Pancreas (tissue), 10 donors: Measurements from ENCODE around the gene CHRNA1. TPM values are rescaled to one million over a fixed set of nuclear protein-coding genes. Genes with fewer than 3 reads are reported as not detected.

Source experiments
- ATAC-seq, 4 donors: fragments of 200-7000 bp; cut with Tn5 transposase; one replicate each; pipeline versions ENCODE4 v1.8.0 to v1.9.1; 2020; ENCODE audit warnings: mild to moderate bottlenecking in 4 of 4, moderate library complexity in 4 of 4
- DNase-seq, 6 donors: peaks; one replicate each; pipeline ENCODE4 v3.0.0-alpha.2; 2020
- FAIRE-seq: peaks from 2 replicates; lab custom pipeline; 2012; peaks lifted over from hg19 to GRCh38; lab: Jason Lieb, UNC
- H3K27ac ChIP-seq, 4 donors: fragments of 200-600 bp; sonication (generic); 1 replicate in 3 of 4; 2 replicates in 1 of 4; pipeline versions ENCODE4 v1.5.0 to v1.8.0; 2020
- H3K27me3 ChIP-seq, 4 donors: fragments of 200-600 bp; one replicate each; pipeline ENCODE4 v1.8.0; 2021
- H3K36me3 ChIP-seq, 3 donors: fragments of 200-600 bp; sonication (generic) in 1 of 3; one replicate each; pipeline versions ENCODE4 v1.5.0 to v1.8.0; 2020 to 2021
- H3K4me1 ChIP-seq, 3 donors: fragments of 200-600 bp; one replicate each; pipeline ENCODE4 v1.8.0; 2021
- H3K4me3 ChIP-seq, 4 donors: fragments of 200-600 bp; sonication (generic) in 2 of 4; one replicate each; pipeline versions ENCODE4 v1.5.0 to v1.8.0; 2020 to 2021
- H3K9me3 ChIP-seq, 4 donors: fragments of 200-600 bp; one replicate each; pipeline ENCODE4 v1.8.0; 2021
- CTCF ChIP-seq, 4 donors: fragments of 200-600 bp; sonication (generic) in 3 of 4; IDR thresholded peaks; one replicate each; pipeline versions ENCODE4 v1.5.0 to v1.8.0; 2021; ENCODE audit warnings: antibody characterized with exemption in 4 of 4
- WGBS, 2 donors: extraction: QIAGEN DNeasy Blood & Tissue Kit; methylation state at CpG; one replicate each; pipeline ENCODE4 v1.1.7; 2013; 5-methylcytosine and 5-hydroxymethylcytosine counted together
- intact Hi-C, 3 donors: fragments of 100-400 bp; cut with DNase I; formaldehyde crosslinking; loops; one replicate each; pipeline versions ENCODE4 v1.11.1 to v1.14.2; 2022
- polyA plus RNA-seq, 2 donors: library from polyadenylated mRNA; stranded (reverse); fragments of 200-250 nt; gene quantifications; one replicate each; pipeline ENCODE4 v1.2.3, GENCODE V29; 2013
- total RNA-seq, 6 donors: library from RNA; stranded (reverse); fragmentation: NEBNext Ultra II Directional in 4 of 6; extraction: Animal tissue kit (Norgen Biotek cat#: 25700) in 4 of 6; gene quantifications; one replicate each; pipeline versions ENCODE4 v1.2.1 to v1.2.4, GENCODE V29; 2021 to 2023
- donor health status: healthy with polysubstance abuse.
- donor health status: DM: no; HTN: no; CAD: no; lungs with moderate emphysema.
- donor health status: DM: no; HTN: no; CAD: no.
- donor health status: control.
- donor health status: control.
- donor health status: Bipolar disorder and iron deficiency.
- donor health status: DM: yes; HTN: yes; CAD: no.
- donor health status: DM: no; HTN: no; CAD: no.
- donor health status: DM: no; HTN: no; CAD: no.
- donor health status: DM: yes; HTN: yes; CAD: no.

CHRNA1 gene
- total and polyA plus RNA-seq, 8 donors, result 0.12 to 0.14 (median 0.14) TPM; not detected in 5

- FAIRE-seq (no peak), ATAC-seq (no peak), DNase-seq (no peak)
- H3K27ac ChIP-seq, result no peak overlapping the region
- H3K9me3 ChIP-seq, result no peaks in the 10 kb centered on the region
- no peak overlapping the region for H3K4me3 ChIP-seq
- TF ChIP-seq CTCF (IDR thresholded peaks at IDR 0.05), result no peak
- no peaks in the 10 kb centered on the region for H3K27me3 ChIP-seq
- H3K36me3 ChIP-seq, result no peaks in the 10 kb centered on the region
- no peaks in the 10 kb centered on the region for H3K4me1 ChIP-seq
- intact Hi-C loops, result no loop called here
- 76 to 82% methylated on average over 5 of the region's 5 CpGs for WGBS, 2 donors
Observed at GRCh38 chr2:174784909-174785308, 20.6 kb upstream of the CHRNA1 start.

- 91 to 96% methylated on average over 7 of the region's 7 CpGs for WGBS, 2 donors
- H3K9me3 ChIP-seq, result no peaks in the 10 kb centered on the region
- no peaks in the 10 kb centered on the region for H3K36me3 ChIP-seq
- H3K27me3 ChIP-seq, result no peaks in the 10 kb centered on the region
- H3K4me1 ChIP-seq, result no peaks in the 10 kb centered on the region
- TF ChIP-seq CTCF (IDR thresholded peaks at IDR 0.05), result no peak
- ATAC-seq (no peak), FAIRE-seq (no peak), DNase-seq (no peak)
- no peak overlapping the region for H3K27ac ChIP-seq
- no peak overlapping the region for H3K4me3 ChIP-seq
- intact Hi-C loops, result no loop called here
Observed at GRCh38 chr2:174784316-174784715, 20.0 kb upstream of the CHRNA1 start.

- H3K4me3 ChIP-seq, result no peak overlapping the region
- ATAC-seq (no peak), DNase-seq (no peak), FAIRE-seq (no peak)
- 68 to 69% methylated on average over 11 of the region's 11 CpGs for WGBS, 2 donors
- intact Hi-C loops, result no loop called here
- H3K27ac ChIP-seq, result no peak overlapping the region
- H3K9me3 ChIP-seq, result no peaks in the 10 kb centered on the region
- H3K27me3 ChIP-seq, result no peaks in the 10 kb centered on the region
- TF ChIP-seq CTCF (IDR thresholded peaks at IDR 0.05), result no peak
- no peaks in the 10 kb centered on the region for H3K36me3 ChIP-seq
- H3K4me1 ChIP-seq, result no peaks in the 10 kb centered on the region
Observed at GRCh38 chr2:174781996-174782395, 17.7 kb upstream of the CHRNA1 start.

- no peaks in the 10 kb centered on the region for H3K9me3 ChIP-seq
- H3K4me1 ChIP-seq, result no peaks in the 10 kb centered on the region
- no peaks in the 10 kb centered on the region for H3K36me3 ChIP-seq
- DNase-seq (no peak), ATAC-seq (no peak), FAIRE-seq (no peak)
- H3K27me3 ChIP-seq, result no peaks in the 10 kb centered on the region
- WGBS, 2 donors, result 78 to 84% methylated on average over 9 of the region's 9 CpGs
- TF ChIP-seq CTCF (IDR thresholded peaks at IDR 0.05), result no peak
- intact Hi-C loops, result no loop called here
- H3K4me3 ChIP-seq, result no peak overlapping the region
- no peak overlapping the region for H3K27ac ChIP-seq
Observed at GRCh38 chr2:174781298-174781697, 17.0 kb upstream of the CHRNA1 start.

- H3K27me3 ChIP-seq, result no peaks in the 10 kb centered on the region
- TF ChIP-seq CTCF (IDR thresholded peaks at IDR 0.05), result no peak
- no peak for ATAC-seq
- FAIRE-seq, result no peak
- H3K9me3 ChIP-seq, result no peaks in the 10 kb centered on the region
- no peak for DNase-seq
- 74 to 90% methylated on average over 7 of the region's 7 CpGs for WGBS, 2 donors
- H3K4me3 ChIP-seq, result no peak overlapping the region
- no peaks in the 10 kb centered on the region for H3K36me3 ChIP-seq
- H3K27ac ChIP-seq, result no peak overlapping the region
- intact Hi-C loops, result no loop called here
- no peaks in the 10 kb centered on the region for H3K4me1 ChIP-seq
Observed at GRCh38 chr2:174780856-174781255, 16.6 kb upstream of the CHRNA1 start.
